ENCODE measurements around the gene HSPA6.
A peak's percentile ranks its signal among the peaks of the same experiment; 100 is the strongest.
"Not testable (repeated sequence)": the region's sequence is repeated elsewhere in the genome, so short reads cannot be mapped to it uniquely, and the experiment has no call there.

Gene HSPA6

GRCh38 chr1:161525321-161525720, 981 bp downstream of the HSPA6 start:
- not testable (repeated sequence) for H3K36me3 ChIP-seq (ENCODE audit: control insufficient read depth, insufficient read depth, low read length); H3K4me3 ChIP-seq (replicated peaks; ENCODE audit: low read depth, low read length); DNase-seq (ENCODE audit: extremely low read depth, insufficient read length); H3K27me3 ChIP-seq (replicated peaks; ENCODE audit: control insufficient read depth, insufficient read depth, low read length)

- not testable (repeated sequence) for DNase-seq (ENCODE audit: extremely low read depth, insufficient read length); H3K36me3 ChIP-seq (ENCODE audit: control insufficient read depth, insufficient read depth, low read length); H3K4me3 ChIP-seq (replicated peaks; ENCODE audit: low read depth, low read length); H3K27me3 ChIP-seq (replicated peaks; ENCODE audit: control insufficient read depth, insufficient read depth, low read length)
Observed at GRCh38 chr1:161525918-161526317, 1.6 kb downstream of the HSPA6 start.

- H3K27me3 ChIP-seq (replicated peaks; ENCODE audit: control insufficient read depth, insufficient read depth, low read length); H3K4me3 ChIP-seq (replicated peaks; ENCODE audit: low read depth, low read length); DNase-seq (ENCODE audit: extremely low read depth, insufficient read length); H3K36me3 ChIP-seq (ENCODE audit: control insufficient read depth, insufficient read depth, low read length): not testable (repeated sequence)
Observed at GRCh38 chr1:161528550-161528949, 4.2 kb downstream of the HSPA6 start.

GRCh38 chr1:161529463-161530104, 5.2 kb downstream of the HSPA6 start:
- DNase-seq (ENCODE audit: extremely low read depth, insufficient read length): not testable (repeated sequence)

GRCh38 chr1:161530158-161530557, 5.8 kb downstream of the HSPA6 start:
- DNase-seq (ENCODE audit: extremely low read depth, insufficient read length): peak; percentile 57
- H3K27me3 ChIP-seq (replicated peaks; ENCODE audit: control insufficient read depth, insufficient read depth, low read length); H3K36me3 ChIP-seq (ENCODE audit: control insufficient read depth, insufficient read depth, low read length): not testable (repeated sequence)
- H3K4me3 ChIP-seq (replicated peaks; ENCODE audit: low read depth, low read length): peak overlapping the region; percentile 69

More at GRCh38 chr1:161529463-161530104, 5.2 kb downstream of the HSPA6 start:
- H3K27me3 ChIP-seq (replicated peaks; ENCODE audit: control insufficient read depth, insufficient read depth, low read length); H3K36me3 ChIP-seq (ENCODE audit: control insufficient read depth, insufficient read depth, low read length): not testable (repeated sequence)
- H3K4me3 ChIP-seq (replicated peaks; ENCODE audit: low read depth, low read length): peak overlapping the region; percentile 35

GRCh38 chr1:161530671-161531641, 6.6 kb downstream of the HSPA6 start:
- peak overlapping the region; percentile 69 for H3K4me3 ChIP-seq (replicated peaks; ENCODE audit: low read depth, low read length)
- peak; percentile 93 for DNase-seq (ENCODE audit: extremely low read depth, insufficient read length)
- not testable (repeated sequence) for H3K36me3 ChIP-seq (ENCODE audit: control insufficient read depth, insufficient read depth, low read length); H3K27me3 ChIP-seq (replicated peaks; ENCODE audit: control insufficient read depth, insufficient read depth, low read length)

- no peak for TF ChIP-seq CTCF (IDR thresholded peaks at IDR 0.05; ENCODE audit: insufficient read depth, low read length, poor library complexity, severe bottlenecking)
- H3K27me3 ChIP-seq (replicated peaks; ENCODE audit: control insufficient read depth, insufficient read depth, low read length): no peaks in the 10 kb centered on the region
- no peaks in the 10 kb centered on the region for H3K36me3 ChIP-seq (ENCODE audit: control insufficient read depth, insufficient read depth, low read length)
- no peak for DNase-seq (ENCODE audit: extremely low read depth, insufficient read length)
- no peak overlapping the region for H3K4me3 ChIP-seq (replicated peaks; ENCODE audit: low read depth, low read length)
Observed at GRCh38 chr1:161531986-161532643, 7.8 kb downstream of the HSPA6 start.

GRCh38 chr1:161532644-161533567, 8.6 kb downstream of the HSPA6 start:
- not testable (repeated sequence) for H3K4me3 ChIP-seq (replicated peaks; ENCODE audit: low read depth, low read length); H3K27me3 ChIP-seq (replicated peaks; ENCODE audit: control insufficient read depth, insufficient read depth, low read length); H3K36me3 ChIP-seq (ENCODE audit: control insufficient read depth, insufficient read depth, low read length); DNase-seq (ENCODE audit: extremely low read depth, insufficient read length)

- not testable (repeated sequence) for DNase-seq (ENCODE audit: extremely low read depth, insufficient read length); H3K4me3 ChIP-seq (replicated peaks; ENCODE audit: low read depth, low read length); H3K36me3 ChIP-seq (ENCODE audit: control insufficient read depth, insufficient read depth, low read length); H3K27me3 ChIP-seq (replicated peaks; ENCODE audit: control insufficient read depth, insufficient read depth, low read length)
Observed at GRCh38 chr1:161537068-161537669, 12.8 kb downstream of the HSPA6 start.

- not testable (repeated sequence) for H3K27me3 ChIP-seq (replicated peaks; ENCODE audit: control insufficient read depth, insufficient read depth, low read length); DNase-seq (ENCODE audit: extremely low read depth, insufficient read length); H3K36me3 ChIP-seq (ENCODE audit: control insufficient read depth, insufficient read depth, low read length)
- peak overlapping the region; percentile 61 for H3K4me3 ChIP-seq (replicated peaks; ENCODE audit: low read depth, low read length)
Observed at GRCh38 chr1:161538925-161539479, 14.7 kb downstream of the HSPA6 start.
